Activated CD4-positive, alpha-beta T cell treated with anti-CD3 and anti-CD28 coated beads for 24 hours (primary cell): ENCODE measurements around the gene IGFALS.

ENCODE experiments used
- DNase-seq, 2 donors: peaks; one replicate each; pipeline ENCODE4 v3.0.0-alpha.2; 2020; ENCODE audit warnings: low read depth in 2 of 2

Gene IGFALS

GRCh38 chr16:1793578-1794220 lies at the start of gene IGFALS:
Gene IGFALS, minus strand, starts transcription at chr16:1793705. Its CDS starts 53 bp downstream, at chr16:1793652.
- DNase-seq, result no peak

- DNase-seq, result no peak
Observed at GRCh38 chr16:1839554-1839953, 46.0 kb upstream of the IGFALS start.

- DNase-seq, result no peak
Observed at GRCh38 chr16:1834096-1834495, 40.6 kb upstream of the IGFALS start.

GRCh38 chr16:1832838-1833454 lies 39.4 kb upstream of the IGFALS start:
- DNase-seq, result no peak

DNA sequence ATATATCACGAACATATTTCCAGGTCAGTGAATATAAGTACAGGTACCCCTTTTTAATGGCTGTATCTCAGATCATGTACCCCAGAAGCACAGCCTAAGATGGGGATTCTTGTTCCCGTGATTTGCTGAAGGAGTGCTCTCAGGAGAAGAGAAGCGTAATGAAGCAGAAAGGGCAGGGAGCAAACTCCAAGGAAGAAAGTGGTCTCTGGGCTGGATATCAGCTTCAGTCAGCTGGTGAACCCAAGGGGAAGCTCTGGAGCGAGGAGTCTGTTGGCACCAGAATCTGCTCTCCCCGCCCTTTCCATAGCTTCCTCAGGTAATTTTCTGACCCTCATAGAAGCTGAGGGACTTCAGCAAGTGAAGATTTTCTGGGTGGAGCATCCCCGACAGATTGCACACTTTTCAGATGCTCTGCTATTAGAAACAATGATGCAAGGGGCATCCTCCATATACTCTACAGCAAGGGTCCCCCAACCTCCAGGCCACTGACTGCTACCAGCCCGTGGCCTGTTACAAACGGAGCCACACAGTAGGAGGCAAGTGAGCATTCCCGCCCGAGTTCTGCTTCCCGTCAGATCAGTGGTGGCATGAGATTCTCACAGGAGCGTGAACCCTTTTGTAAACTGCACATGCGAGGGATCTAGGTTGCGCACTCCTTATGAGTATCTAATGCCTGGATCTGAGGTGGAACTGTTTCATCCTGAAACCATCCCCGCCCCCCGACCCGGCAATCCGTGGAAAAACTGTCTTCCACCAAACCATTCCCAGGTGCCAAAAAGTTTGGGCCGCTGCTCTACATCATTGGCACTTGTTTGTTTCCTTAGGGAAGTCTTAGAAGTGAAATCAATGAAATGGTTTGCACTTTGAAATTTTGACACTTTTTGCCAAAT lies 37.9 kb upstream of the IGFALS start:
- no peak for DNase-seq

DNA sequence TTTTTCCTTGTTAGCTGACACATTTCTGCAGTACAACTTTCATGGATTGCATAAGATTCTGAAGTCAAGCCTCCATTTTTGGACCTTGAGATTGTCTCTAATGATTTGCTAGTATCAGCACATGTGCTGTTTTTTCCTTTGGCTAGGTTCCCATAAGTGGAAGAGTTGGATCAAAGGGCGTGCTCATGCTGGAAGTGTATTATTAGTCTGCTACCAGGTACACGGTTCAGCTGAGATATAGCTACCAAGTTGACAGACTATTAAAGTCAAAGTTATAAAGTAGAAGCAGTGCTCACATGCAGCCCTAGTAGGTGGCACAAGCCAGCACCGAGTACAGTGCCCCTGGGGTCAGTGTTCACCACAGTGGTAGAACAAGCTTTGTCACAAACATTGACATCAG lies 36.7 kb upstream of the IGFALS start:
- no peak for DNase-seq

GRCh38 chr16:1828645-1829410 lies 35.3 kb upstream of the IGFALS start:
- no peak for DNase-seq

- peak; percentile 79 to 84 for DNase-seq
Observed at GRCh38 chr16:1826691-1827573, 33.4 kb upstream of the IGFALS start, which contains the start of the genes FAHD1 and HAGH. Gene FAHD1, plus strand, starts transcription at chr16:1827206. Its CDS starts 33 bp downstream, at chr16:1827239. Gene HAGH, minus strand, starts transcription at chr16:1826825. Its CDS starts 38 bp downstream, at chr16:1826787.

GRCh38 chr16:1825864-1826690 lies 32.6 kb upstream of the IGFALS start:
- DNase-seq, result peak; percentile 40 to 56

DNA sequence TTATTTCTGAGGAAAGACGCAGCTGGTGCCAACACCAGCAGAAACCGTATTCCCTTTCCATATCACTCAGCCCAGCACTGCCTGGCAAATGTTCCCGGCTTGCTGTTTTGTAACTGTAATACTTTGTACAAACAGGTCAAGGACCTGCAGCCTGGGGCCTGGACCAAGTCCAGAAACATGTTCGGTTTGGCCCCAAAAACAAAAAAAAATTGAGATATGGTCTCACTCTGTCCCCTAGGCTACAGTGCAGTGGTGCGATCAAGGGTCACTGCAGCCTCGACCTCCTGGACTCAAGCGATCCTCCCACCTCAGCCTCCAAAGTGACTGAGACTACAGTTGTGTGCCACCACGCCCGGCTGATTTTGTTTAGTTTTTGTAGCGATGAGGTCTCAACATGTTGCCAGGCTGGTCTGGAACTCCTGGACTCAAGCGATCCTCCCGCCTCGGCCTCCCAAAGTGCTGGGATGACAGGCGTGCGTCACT lies 31.9 kb upstream of the IGFALS start:
- DNase-seq, result no peak

- DNase-seq, result no peak
Observed at GRCh38 chr16:1823821-1824220, 30.3 kb upstream of the IGFALS start.

DNA sequence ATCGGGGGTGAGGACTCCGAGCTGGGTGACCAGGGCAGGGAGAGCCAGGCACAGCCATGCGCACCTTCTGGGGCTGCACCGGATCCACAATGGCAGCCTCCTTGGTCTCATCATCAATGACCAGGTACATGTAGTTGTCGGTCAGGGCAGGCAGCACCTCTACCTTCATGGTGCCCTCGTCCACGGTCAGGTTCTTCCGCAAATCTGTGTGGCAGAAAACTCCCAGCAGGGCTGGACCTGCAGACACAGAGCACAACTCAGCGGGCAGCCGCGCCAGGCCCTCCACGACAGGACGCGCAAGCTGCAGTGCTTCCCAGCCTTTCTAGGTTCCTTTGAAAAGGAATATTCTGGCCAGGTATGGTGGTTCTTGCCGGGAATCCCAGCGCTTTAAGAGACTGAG lies 29.3 kb upstream of the IGFALS start:
- no peak for DNase-seq

- DNase-seq, result no peak
Observed at GRCh38 chr16:1821861-1822611, 28.5 kb upstream of the IGFALS start.

DNA sequence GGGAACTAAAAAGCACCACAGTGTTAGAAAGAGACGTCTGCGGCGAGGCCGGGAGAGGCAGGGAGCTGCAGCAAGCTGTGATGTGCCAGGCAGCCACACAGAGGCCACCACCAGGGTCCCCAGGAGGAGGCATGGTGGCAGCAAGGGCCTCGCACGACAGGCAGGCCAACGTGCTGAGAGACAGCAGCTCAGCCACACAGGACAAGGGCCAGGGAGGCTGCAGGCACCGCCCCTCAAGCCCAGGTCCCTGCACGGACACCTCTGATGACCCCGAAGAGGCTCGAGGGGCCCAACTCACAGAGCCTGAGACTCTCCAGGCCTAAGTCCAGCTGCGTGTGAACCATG lies 27.4 kb upstream of the IGFALS start:
- DNase-seq, result no peak

DNA sequence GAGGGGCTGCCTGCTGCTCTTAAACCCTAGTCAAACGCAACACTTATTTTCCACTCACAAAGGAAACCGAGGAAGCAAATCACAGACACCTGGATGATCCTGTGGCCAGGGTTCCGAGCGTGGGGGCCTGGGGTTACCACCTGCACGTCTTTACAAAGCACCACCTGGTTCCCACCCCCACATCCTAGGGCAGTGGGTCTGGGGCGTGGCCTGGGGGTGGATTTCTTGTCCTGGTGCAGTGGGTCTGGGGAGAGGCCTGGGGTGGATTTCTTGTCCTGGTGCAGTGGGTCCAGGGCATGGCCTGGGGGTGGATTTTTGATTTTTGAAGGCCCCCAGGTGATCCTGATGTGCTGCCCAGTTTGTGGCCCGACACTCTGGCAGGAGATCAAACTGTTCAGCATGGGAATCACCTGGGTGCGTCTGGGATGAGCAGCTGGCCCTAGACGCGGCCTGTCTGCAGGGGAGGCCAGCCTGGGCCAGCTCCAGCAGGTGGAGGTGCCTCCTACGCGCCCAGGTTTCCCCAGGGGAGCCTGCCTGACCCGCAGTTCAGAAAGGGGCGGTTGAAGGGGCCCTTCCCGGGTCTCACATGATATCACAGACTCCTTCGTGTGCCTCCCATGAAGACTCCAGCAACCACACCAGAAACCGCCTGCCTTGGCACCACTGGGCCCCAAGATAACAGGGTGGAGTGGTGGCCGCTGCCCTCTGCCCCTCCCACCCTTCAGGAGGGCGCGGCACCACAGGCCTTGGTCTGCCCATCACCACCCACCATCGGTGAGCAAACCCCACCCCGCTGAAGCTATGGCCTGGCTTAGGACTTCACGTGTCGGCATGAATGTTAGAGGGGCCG lies 26.8 kb upstream of the IGFALS start:
- no peak for DNase-seq

GRCh38 chr16:1819611-1820010 lies 26.1 kb upstream of the IGFALS start:
- DNase-seq, result no peak

GRCh38 chr16:1818873-1819525 lies 25.5 kb upstream of the IGFALS start:
- DNase-seq, result no peak
